RPMI7951 (cell line): ENCODE measurements around the gene GNPNAT1. TPM values are rescaled to one million over a fixed set of nuclear protein-coding genes. Genes with fewer than 3 reads are reported as not detected.
"Not testable (repeated sequence)": the region's sequence is repeated elsewhere in the genome, so short reads cannot be mapped to it uniquely, and the experiment has no call there.

Experiments
- DNase-seq: peaks from one replicate; pipeline ENCODE4 v3.0.0-alpha.2; 2012; ENCODE audit warnings: low read depth
- total RNA-seq: library from RNA; depleted of rRNA; stranded (reverse); fragments of >200 nt; shearing (Covaris generic); gene quantifications from 2 replicates; pipeline ENCODE4 v1.2.3, GENCODE V29; 2014; rRNA removed

Gene GNPNAT1
- total RNA-seq, 1 experiment from 2014 or later = 16.5 TPM

DNA sequence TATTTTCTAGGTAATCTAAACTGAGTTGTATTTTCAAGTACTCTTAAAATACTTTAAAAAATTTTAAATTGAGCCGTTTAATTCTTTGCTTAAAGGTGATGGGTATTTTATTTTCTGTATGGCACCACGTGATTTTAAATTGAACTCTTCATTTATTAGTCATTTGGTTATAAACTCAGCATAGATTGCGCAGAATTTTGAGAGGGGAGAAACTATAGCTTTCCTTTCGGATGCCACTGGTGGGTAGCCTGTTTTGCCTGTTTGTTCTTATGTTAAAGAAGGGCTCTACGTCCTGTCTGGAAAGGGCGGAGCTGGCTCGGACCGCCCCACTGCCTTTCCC is 61.9 kb downstream of the GNPNAT1 start:
- DNase-seq = no peak

DNA sequence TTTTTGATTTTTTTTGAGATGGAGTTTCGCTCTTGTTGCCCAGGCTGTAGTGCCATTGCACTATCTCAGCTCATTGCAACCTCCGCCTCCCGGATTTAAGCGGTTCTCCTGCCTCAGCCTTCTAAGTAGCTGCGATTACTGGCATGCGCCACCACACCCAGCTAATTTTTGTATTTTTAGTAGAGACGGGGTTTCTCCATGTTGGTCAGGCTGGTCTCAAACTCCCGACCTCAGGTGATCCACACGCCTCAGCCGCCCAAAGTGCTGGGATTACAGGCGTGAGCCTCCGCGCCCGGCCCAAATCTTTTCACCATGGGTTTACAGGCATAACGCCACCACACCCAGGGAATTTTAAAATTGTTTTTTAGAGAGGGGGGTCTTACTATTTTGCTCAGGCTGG is 62.4 kb downstream of the GNPNAT1 start:
- not testable (repeated sequence) for DNase-seq

DNA sequence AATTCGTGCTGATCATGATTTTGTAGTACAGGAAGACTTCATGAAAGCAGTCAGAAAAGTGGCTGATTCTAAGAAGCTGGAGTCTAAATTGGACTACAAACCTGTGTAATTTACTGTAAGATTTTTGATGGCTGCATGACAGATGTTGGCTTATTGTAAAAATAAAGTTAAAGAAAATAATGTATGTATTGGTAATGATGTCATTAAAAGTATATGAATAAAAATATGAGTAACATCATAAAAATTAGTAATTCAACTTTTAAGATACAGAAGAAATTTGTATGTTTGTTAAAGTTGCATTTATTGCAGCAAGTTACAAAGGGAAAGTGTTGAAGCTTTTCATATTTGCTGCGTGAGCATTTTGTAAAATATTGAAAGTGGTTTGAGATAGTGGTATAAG is 63.9 kb downstream of the GNPNAT1 start:
- DNase-seq = not testable (repeated sequence)

Other genes with a start within 250 kb of the GNPNAT1 start
- gene TXNDC16, start 239.1 kb downstream of the GNPNAT1 start, total RNA-seq = 2.4 and 2.8 TPM in 2 replicates
- 0.49 and 1.1 TPM in 2 replicates for gene GPR137C, start 238.8 kb downstream of the GNPNAT1 start, total RNA-seq
- gene ERO1A, start 96.0 kb downstream of the GNPNAT1 start, total RNA-seq = 85.4 and 86.5 TPM in 2 replicates
- gene PSMC6, start 84.4 kb downstream of the GNPNAT1 start, total RNA-seq = 162 and 186 TPM in 2 replicates
- gene STYX, start 61.4 kb downstream of the GNPNAT1 start, total RNA-seq = 13.4 and 15.9 TPM in 2 replicates
- 70.3 and 84.1 TPM in 2 replicates for gene FERMT2, start 159.4 kb upstream of the GNPNAT1 start, total RNA-seq